SH-SY5Y (cell line): ENCODE data around the gene GRM8.

ENCODE experiments used
- GATA2 ChIP-seq: IDR thresholded peaks from 2 replicates; pipeline ENCODE4 v1.6.1; 2011; ENCODE audit warnings: mild to moderate bottlenecking, low read depth, low read length
- GATA3 ChIP-seq: IDR thresholded peaks from 2 replicates; pipeline ENCODE4 v1.6.1; 2011; ENCODE audit warnings: low read depth, mild to moderate bottlenecking, low read length, moderate library complexity

Gene GRM8

GRCh38 chr7:126750207-126750911 is 502.4 kb downstream of the GRM8 start:
- TF ChIP-seq GATA2 (no peak), GATA3 (no peak)

- TF ChIP-seq GATA3 = no peak
- no peak for TF ChIP-seq GATA2
Observed at GRCh38 chr7:126728967-126729366, 523.8 kb downstream of the GRM8 start.

DNA sequence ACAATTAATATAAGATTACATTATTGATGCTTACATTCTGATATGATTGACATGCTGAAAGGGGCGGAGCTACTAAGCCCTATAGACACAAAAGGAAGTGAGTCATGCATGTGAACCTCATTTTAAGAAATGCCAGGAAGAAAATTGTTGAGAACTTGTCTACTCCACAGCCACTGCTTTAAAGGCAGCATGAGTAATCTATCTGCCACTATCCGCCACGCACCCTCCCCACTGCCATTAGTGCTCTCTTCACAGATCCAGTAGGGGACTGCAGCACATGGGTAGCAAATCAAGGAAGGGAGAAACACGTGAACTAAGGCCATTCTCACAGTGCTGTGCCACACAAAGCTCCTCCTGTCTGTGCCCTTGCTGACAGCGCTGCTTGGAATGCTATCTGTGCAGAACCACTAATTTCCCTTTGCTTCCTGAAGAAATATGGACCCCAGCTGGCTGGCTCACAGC is 524.8 kb downstream of the GRM8 start:
- TF ChIP-seq GATA2 = no peak
- no peak for TF ChIP-seq GATA3

DNA sequence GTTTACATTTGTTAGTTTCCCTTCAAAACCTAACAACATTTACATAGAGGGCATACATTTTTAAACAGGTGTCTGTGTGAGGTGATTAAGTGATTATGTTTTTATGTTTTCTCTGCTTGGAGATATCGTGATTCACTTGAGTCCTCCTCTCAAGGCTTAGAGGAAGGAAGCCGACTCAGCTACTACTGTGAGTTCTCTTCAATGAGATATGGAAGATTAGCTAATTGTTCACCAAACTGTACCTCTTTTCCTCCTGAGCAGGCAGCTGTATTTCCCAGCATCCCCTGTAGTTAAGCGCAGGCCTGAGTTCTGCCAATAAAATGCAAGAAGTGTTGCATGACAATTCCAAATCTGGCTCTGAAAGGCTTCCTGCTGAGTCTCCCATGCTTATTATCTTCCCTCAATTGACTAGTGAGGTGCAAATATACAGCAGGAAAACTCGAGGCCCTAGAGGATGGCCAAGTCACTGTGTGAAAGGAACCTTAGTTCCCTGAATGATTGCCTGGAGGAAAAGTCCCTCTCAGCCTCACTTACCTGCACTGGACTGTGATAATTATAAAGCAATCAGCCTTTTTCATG is 528.7 kb downstream of the GRM8 start:
- TF ChIP-seq GATA2 (no peak), GATA3 (no peak)

DNA sequence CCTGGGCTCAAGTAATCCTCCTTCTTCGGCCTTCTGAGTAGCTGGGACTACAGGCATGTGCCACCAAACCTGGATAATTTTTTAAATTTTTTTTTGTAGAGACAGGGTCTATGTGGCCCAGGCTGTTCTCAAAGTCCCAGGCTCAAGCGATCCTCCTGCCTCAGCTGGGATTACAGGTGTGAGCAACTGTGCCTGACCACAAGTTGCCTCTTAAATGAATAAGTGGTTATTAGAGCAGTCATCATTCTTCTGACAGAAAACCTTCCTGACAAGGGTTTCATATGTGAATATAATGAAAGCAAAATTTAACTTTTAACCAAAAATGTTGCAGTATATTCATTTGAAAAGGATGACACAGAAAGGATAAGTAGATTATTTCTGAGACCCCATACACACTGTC is 532.5 kb downstream of the GRM8 start:
- TF ChIP-seq GATA2 (no peak), GATA3 (no peak)

- no peak for TF ChIP-seq GATA3
- no peak for TF ChIP-seq GATA2
Observed at GRCh38 chr7:126718419-126718818, 534.3 kb downstream of the GRM8 start.

- TF ChIP-seq GATA3 = no peak
Observed at GRCh38 chr7:126716321-126716720, 536.4 kb downstream of the GRM8 start.

GRCh38 chr7:126715076-126715475 is 537.7 kb downstream of the GRM8 start:
- no peak for TF ChIP-seq GATA2
- TF ChIP-seq GATA3 = no peak

- TF ChIP-seq GATA3 (no peak), GATA2 (no peak)
Observed at GRCh38 chr7:126702242-126703016, 550.3 kb downstream of the GRM8 start.

- TF ChIP-seq GATA2 = 0 out of 2 replicates have a peak, but pooled peaks have one; percentile 24
- no peak for TF ChIP-seq GATA3
Observed at GRCh38 chr7:126700807-126701604, 551.7 kb downstream of the GRM8 start.

DNA sequence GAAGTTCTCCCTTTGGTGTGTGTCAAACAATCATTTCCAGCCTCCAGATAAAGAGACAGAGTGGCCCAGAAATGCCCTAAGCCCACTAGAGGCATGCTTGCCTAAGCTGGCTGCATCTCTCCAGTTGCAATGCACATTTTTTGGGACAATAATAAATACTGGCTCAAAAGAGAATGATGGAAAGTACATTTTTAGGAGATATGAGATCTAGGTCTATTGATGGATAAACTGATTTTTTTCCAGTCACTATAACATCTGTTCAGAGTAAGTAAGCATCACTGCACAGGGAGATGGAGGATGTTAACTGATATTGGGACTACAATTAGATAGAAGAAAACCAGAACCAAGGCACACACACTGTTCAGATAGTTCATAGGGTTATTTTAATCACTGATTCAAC is 553.0 kb downstream of the GRM8 start:
- TF ChIP-seq GATA2 (peak; percentile 81), GATA3 (peak; percentile 80; the same call in 1 of the 2 replicates)

DNA sequence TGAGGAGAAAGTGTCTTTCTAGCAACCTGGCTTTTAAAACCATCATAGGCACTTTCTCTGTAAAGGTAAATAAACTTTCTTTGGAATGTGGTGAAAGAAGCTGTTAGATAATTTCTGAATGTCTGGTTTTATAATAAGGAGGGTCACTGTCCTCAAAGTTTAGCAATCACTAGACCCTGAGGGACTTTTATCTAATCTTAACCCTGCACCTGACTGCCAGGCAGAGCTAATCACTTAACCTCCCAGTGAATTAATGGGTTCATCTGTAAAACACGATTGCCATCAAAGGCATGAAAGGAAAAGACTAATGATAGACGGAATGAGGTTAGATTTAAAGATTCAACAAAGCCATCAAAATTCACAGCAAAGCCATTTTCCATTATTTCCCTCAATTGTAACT is 553.8 kb downstream of the GRM8 start:
- peak; percentile 89 for TF ChIP-seq GATA3
- TF ChIP-seq GATA2 = peak; percentile 89

GRCh38 chr7:126698446-126698845 is 554.3 kb downstream of the GRM8 start:
- TF ChIP-seq GATA3 (no peak), GATA2 (no peak)
